GM12872 (cell line): ENCODE data around the gene YEATS4.

Experiments used
- TF ChIP-seq, protein P1 (sequence below): IDR thresholded peaks from 3 replicates; pipeline ENCODE4 v1.5.1; 2011; ENCODE audit warnings: low read depth, mild to moderate bottlenecking, low read length, moderate library complexity; ENCODE audit not compliant: insufficient read depth

Gene YEATS4

DNA sequence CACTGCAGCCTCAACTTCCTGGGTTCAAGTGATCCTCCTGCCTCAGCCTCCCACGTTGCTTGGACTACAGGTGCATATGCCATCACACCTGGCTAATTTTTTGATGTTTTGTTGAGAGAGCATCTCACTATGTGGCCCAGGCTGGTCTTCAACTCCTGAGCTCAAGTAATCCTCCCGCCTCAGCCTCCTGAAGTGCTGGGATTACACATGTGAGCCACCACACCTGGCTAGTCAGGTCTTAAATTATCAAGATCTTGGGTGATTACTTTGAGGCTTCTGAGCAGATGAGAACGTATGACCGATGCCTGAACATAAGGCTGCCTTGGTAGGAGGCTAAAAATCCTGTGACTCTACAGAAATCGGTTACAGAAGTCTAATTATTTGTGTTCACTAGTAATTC, 57.7 kb downstream of the YEATS4 start:
- TF ChIP-seq, protein P1, sequence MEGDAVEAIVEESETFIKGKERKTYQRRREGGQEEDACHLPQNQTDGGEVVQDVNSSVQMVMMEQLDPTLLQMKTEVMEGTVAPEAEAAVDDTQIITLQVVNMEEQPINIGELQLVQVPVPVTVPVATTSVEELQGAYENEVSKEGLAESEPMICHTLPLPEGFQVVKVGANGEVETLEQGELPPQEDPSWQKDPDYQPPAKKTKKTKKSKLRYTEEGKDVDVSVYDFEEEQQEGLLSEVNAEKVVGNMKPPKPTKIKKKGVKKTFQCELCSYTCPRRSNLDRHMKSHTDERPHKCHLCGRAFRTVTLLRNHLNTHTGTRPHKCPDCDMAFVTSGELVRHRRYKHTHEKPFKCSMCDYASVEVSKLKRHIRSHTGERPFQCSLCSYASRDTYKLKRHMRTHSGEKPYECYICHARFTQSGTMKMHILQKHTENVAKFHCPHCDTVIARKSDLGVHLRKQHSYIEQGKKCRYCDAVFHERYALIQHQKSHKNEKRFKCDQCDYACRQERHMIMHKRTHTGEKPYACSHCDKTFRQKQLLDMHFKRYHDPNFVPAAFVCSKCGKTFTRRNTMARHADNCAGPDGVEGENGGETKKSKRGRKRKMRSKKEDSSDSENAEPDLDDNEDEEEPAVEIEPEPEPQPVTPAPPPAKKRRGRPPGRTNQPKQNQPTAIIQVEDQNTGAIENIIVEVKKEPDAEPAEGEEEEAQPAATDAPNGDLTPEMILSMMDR: no peak

DNA sequence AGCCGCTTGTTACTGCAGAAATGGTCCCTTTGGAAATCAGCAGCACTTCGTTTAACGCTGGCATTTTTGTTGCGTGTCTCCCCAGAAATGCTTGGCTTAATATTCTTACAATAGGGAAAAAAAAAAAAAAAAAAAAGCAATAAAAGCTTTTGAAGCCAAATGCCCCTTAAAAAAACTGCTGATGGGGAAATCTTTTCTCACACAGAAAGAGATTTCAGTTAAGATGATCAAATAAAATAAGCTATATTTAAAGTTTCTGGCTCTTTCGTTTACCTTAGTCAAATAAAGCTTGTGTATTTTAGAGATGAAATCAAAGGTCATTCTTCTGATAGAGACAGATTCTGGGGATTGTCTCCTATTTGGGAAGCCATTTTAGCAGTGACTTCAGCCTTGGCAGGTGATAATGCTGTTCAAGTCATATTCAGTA, 58.2 kb downstream of the YEATS4 start:
- TF ChIP-seq, protein P1: no peak

DNA sequence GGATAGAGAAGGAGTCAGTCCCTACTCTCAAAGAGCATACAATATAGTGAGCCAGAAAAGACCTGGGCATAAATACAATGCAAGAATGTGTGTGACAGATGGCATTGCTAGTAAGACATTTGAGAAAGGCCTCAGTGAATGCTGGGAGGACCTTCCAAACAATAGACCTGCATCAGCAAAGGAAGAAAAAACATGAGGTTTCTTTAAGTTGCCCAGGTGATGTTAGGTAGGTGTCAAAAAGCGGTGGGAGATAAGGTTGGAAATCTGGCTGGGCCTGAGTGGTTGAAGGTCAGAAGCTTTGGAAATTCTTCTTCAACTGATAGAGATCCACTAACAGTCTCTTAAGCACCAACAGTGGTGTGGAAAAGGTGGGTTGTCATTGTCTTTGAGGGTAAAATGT, 60.2 kb downstream of the YEATS4 start:
- TF ChIP-seq, protein P1: no peak

DNA sequence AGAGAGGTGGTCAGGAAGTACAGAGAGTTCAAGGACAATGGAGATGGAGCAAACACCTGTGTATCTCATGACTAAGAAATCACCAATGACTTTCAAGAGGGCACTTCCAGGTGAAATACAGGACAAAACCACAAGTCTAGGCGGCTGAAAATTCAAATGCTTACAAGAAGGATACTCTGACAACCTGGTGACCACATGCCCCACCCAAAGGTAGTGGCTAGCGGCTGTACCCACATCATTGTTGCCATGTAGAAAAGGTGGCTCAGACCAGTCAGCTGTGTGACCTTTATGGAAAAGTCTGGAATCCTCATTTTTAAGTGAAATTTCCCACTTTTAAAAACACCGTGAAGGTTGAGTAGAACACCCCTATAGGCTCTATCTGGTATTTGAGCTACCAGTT, 62.0 kb downstream of the YEATS4 start:
- TF ChIP-seq, protein P1: no peak

DNA sequence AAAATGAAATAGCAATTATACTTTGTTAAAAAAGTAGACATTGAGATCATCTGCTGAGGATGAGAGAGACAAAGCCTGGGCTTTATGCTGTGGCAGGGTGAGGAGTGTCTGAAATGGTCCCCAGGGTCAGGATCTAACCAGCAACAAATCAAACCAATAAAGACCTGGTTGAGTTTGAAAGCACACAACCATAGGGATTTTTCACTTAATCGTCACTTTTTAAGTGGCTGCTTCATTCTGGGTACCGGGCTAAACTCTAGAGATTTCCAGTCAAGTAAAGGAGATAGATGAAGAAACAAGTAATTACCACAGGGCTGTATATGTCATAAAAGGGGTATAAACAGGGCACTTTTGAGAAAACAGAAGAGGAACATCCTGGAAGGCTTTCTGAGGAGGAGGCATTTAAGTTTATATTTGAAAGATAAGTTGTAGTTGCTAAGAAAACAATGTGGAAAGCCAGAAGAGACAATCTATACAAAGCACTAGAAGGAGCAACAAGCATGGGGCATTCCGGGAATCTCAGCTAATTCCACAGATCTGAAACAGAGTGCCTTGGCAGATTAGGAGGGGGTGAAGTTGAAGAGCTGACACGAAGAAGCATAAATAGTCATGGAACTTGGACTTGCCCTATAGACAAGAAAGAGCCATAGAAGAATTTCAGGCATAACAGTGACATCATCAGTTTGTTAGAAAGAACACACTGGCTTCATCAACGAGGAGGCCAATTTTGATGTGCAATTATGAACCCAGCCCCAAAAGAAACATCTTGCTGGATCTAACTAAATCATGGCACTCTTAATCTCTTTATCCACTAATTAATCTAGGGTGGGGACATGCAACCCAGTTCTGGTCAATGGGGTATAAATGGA, 63.7 kb downstream of the YEATS4 start:
- TF ChIP-seq, protein P1: no peak

DNA sequence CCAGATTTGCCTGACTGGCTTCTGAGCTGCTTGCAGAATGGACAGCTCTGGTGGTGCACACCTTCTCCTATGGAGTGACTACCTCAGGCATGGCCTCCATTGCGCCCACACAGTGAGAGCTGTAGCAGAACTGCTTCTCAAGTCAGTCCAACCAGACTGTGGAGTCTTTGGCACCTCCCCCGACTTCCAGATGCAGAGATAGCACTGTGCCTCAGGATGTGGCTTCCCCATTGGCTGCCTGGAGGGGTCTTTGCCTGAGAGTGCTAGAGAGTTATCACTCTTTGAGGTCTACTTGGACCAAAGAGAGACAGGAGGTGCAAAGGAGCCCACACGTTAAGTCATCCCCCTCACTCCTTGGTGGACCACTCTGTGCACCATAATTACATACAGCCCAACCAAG, 65.9 kb downstream of the YEATS4 start:
- TF ChIP-seq, protein P1: no peak

DNA sequence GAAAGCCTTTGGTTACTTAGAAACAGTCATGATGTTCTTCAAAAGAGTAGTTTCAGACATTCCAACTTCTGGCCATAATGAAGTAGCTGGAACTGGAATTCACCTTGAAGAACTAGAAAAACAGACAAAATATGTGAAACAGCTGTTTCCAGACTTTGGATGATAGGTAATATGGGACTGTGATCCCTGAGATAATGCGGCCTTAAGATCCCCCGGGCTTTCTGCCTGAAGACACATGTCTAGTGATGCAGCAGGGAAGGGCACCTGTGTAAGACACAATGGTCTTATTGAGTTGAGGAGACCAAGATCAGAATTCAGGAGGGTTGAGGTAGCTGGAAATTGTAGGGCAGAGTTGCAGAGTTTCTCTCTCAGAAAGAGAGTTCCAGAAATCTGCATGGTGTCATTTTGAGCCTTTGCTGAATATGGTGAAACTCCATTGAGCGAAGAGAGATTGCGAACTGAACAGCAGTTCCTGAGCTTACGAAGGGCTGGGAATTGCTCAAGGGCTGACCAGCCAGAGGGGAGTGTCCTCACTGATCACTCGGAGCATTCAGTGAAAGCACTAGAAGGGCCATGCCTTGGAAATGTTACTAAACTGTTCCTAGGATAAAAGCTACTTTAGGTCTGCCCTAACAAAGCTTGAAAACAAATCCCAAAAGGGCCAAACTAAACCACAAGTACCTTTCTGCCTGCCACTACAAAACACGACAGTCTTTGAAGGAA, 69.0 kb downstream of the YEATS4 start:
- TF ChIP-seq, protein P1: no peak
